Urothelium cell line (cell line): Measurements from ENCODE around the gene SRSF2.
"Not testable (repeated sequence)": the region's sequence is repeated elsewhere in the genome, so short reads cannot be mapped to it uniquely, and the experiment has no call there.

Source experiments
- DNase-seq: peaks from one replicate; pipeline ENCODE4 v3.0.0; 2011; ENCODE audit warnings: low spot score, mixed read lengths
- FAIRE-seq: peaks from 2 replicates; lab custom pipeline; 2011; peaks lifted over from hg19 to GRCh38; lab: Jason Lieb, UNC

SRSF2 gene

DNA sequence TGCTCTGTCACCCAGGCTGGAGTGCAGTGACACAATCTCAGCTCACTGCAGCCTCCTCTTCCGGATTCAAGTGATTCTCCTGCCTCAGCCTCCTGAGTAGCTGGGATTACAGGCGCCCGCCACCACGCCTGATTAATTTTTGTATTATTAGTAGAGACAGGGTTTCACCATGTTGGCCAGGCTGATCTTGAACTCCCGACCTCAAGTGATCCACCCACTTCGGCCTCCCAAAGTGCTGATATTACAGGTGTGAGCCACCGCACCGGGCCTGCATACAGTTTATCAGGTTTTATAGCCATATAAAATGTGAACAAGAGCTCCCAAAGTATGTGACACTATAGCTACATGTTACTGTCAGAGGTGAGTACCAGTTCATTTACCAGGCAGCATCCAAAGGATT, 14.2 kb downstream of the SRSF2 start:
- not testable (repeated sequence) for DNase-seq, FAIRE-seq

DNA sequence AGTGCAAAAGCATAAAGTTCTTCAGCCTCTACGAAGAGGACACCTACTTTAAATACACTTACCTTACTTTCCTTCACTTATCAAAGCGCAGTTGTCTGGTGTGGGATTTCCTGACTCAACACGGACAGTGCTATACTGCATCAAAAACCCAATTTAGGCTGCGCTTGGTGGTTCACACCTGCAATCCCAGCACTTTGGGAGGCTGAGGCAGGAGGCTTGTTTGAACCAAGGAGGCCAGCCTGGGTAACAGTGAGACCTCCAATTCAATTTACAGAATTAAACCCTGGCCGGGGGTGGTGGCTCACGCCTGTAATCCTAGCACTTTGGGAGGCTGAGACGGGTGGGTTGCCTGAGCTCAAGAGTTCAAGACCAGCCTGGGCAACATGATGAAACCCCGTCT, 14.9 kb downstream of the SRSF2 start:
- DNase-seq: no peak
- no peak for FAIRE-seq

DNA sequence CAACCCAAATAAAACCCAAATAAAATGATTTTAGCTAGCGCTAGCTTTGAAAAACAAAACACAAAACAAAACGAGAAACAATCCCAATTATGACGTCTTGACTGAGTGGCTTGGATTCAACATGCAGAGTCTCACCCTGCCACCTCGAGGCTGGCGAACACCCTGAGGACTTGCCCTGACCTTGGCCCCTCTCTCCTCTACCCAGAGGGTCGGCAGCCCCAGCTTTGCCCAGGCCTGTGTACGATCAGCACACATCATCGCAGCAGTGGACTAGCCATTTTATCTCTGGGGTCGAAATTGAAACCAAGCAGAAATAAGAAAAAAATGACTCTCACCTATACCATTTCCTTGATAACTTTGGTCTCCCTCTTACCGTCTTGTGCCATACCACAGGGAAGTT, 15.7 kb downstream of the SRSF2 start:
- FAIRE-seq: no peak
- DNase-seq: no peak

DNA sequence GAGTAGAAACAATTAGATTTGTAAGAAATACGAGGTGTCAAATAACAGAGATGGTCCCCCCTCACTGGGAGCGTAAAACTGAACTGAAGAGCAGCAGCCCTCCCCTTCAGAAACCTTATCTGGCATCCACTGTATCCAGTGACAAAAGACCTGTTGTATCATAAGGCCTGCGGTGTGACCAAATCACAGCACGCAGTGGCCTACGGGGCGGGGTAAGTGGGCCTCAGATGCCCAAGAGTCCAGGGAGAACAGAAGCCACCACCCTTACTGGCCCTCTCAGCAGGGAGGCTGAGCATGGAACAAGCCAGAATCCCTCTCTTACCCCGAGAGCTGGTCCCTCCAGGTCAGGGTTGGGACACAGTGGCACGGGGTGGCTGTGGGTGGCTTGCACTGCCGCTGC, 16.2 kb downstream of the SRSF2 start:
- DNase-seq: no peak
- FAIRE-seq: no peak

DNA sequence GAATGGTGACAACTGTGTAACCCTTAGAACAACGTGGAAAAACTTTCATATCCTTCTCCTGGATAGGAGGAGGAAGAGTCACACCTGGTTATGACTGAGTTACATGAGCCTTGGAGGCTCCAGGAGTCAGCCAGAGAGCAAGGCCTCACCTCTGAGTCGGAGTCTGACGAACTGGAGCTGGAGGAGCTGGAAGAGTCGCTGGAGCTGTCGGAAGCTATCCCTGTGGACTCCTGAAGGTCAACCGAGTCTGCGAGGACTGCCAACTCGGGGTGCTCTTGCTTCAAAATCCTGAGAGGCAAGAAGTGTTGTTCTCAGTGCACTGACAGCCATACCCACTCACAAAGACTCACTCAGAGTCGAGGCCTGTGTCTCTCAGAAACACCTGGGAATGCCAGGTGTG, 16.9 kb downstream of the SRSF2 start:
- DNase-seq (no peak), FAIRE-seq (no peak)

DNA sequence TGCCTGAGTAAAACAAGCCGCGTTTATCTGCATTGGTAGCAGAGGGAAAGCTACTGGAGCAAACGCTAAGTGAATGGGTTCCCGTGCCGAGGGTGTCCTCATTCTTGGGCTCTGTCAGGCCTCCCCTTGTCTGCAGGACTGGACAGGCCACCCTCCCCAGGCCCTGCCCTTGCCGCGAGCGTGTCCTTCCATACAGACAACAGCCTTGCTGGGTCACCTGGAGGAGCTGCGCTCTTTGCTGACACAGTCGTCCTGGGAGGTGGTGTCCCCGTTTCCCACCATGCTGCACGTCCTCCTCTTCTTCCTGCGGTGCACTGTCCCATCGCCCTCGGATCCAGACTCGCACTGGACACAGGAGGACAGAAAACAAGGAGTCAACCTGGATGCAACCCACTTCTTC, 18.6 kb downstream of the SRSF2 start:
- FAIRE-seq (no peak), DNase-seq (no peak)

DNA sequence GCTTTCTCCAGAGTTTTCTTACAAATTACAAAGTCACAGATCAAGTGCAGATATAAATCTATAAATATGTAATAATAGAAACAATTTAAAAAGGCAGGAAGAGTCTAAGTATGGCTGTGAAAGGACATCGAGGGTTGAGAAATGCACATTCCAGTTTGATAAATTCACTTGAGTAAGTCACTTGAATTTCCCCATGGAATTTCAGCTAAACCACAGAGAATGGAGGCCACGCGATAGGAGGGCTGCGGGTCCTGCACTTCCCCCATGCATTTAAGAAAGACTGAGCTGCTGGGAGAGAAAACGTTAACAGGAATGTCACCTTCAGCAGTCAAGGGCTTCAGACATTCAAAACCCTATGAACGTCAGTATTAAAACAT, 20.3 kb downstream of the SRSF2 start:
- DNase-seq (no peak), FAIRE-seq (no peak)

DNA sequence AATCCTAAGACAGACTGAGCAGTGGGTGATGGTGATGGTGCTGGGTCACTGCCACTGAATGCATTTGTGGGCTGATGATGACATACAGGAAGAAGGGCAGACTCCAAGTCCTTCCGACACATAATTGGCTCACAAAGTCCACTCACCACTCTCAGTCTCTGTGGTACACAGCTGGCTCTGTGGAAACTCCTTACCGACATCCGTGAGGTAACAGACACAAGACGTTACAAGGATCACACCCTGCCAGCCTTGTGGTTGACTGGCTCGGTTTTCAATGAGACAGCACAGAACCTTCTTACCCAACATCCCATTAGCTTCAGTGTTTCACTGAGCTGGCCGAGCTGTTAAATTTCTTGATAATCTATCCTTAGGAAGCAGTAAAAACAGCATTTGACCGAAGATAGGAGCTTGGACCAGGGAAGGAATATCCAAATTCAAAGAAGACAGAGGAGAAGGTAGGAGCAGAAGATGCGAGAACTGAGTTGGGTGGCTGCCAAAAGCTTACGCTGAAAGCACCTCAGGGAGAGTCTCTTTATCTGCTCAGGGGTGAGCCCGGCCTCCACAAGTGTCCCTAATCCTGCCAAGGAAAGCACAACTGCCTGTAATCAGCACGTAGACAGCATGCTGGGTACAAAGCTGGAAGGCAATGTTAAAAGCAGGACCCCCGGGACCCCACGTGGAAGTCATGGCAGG, 20.8 kb downstream of the SRSF2 start:
- no peak for FAIRE-seq
- DNase-seq: no peak

DNA sequence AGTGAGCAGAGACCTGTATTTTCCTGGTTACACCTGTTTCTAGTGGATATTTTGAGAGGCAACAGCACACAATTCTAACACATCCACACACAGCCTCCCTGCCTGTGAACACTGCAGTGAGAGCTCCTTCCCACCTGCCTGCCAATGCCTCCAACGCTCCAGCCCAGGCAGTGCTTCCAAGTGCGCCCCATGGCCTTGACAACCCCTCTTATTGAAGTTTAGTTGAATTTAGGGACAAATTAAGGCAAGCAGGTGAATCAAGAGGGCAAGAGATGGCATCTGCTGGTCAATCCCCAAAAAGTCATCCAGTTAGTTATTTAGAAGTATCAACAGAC, 21.7 kb downstream of the SRSF2 start:
- DNase-seq (no peak), FAIRE-seq (no peak)

DNA sequence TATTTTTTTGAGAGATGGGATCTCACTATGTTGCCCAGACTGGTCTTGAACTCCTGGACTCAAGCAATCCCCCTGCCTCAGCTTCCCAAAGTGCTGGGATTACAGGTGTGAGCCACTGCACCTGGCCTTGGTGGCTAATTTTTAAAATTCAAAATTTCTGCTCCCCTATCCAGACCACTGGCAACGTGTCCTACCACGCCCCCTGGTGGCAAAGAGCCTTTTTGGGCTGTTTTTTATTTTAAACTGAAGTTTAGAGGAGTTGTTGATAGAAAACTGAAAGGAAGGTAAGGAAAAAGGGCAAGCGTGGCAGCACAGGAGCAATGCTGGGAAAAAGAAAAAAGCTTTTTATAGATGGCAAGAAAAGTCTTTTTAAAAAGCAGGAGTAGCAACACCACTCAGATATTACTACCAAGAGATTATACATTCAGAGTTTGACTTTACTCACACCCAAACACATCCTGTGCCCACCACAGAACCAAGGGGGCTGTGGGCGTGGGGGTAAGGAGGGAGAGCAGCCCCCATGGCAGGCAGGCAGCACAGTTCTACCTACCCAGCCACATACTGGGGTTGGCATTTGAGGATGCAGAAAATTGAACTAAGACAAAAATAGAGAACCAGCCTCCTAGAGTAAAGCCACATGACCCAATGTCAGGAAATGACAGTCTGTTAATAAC, 22.2 kb downstream of the SRSF2 start:
- DNase-seq (peak; percentile 65), FAIRE-seq (no peak)

DNA sequence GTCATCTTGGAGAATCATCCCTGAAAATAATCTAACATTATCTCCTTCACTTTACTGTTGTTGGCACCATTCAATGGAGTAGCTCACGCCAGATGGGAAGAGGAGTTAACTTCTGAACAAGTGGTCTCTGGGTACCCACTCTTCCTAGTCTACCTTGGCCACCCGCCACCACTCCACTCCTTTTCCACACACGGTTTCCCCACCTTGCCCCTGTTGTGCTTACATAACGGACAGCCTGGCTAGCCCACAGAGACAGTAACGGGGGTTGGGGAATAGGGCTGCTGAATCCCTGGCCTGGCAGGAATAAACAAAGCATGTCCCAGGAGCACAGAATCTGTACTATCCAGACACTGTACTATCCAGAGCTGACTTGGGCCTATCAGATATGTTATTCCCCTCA, 22.8 kb downstream of the SRSF2 start:
- DNase-seq (no peak), FAIRE-seq (no peak)

DNA sequence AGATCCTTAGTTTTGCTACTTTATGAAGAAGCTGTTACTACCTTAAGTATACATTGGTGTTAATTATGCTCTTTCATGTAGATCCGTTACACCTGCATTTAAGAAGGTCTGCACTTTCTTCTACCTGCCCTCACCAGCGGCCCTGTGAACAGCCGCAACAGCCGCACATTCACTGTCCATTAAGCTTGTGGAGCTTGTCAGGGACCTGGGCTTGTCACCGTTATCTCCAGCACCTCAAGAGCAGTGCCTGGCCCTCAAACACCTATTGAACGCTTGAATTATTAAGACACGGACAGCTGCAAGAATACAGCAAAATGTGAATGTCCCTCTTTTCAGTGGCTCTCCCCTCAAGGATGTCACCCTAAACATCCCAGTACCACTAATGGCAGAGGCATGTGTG, 23.4 kb downstream of the SRSF2 start:
- FAIRE-seq (no peak), DNase-seq (no peak)

DNA sequence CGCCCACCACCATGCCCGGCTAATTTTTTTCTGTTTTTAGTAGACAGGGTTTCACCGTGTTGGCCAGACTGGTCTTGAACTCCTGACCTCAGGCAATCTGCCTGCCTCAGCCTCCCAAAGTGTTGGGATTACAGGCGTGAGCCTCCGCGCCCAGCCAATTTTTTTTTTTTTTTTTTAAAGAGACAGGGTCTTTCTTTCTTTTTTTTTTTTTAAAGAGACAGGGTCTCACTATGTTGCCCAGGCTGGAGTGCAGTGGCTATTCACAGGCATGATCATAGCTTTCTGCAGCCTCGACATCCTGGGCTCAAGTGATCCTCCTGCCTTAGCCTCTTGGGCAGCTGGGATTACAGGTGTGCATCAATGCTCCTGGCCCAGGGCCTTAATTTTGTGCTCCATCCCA, 24.8 kb downstream of the SRSF2 start:
- not testable (repeated sequence) for FAIRE-seq, DNase-seq

DNA sequence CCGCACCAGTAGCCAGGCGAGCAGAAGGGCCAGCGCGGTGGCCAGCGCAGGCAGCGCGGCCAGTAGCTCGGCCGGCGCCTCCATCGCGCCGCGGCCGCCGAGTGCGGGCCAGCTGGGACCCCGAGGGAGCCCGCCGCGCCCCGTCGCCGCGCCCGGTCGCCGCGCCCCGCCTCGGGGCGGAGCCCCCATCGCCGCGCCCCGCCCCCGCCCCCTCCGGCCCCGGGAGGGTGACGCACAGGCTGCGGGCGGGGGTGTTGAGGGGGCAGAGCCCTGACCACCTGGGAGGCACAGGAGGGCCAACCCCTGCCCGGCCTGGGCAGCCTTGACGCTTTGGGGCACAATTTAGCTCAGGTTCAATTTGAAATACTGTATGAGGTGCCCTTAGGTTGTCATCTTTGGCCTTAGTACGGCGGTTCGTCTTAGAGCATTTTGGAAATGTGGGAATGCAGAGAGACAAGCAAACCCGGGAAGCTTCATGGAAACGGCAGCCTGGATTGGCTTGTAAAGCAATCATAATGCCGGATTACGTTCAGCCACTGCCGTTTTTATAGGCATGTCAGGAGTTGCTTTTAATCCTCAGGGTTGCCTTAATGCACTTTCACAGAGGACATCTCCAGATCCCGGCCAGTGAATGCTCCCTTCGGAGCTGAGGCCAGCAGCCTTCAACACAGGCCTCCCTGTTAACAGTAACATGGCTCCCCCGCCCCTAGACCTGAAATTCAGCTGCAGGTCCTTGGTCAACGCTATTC, 26.1 kb downstream of the SRSF2 start, which contains the start of gene MXRA7:
TSS of gene MXRA7 (minus strand) at position 103 of the 749 bp plus-strand sequence. CDS start at position 84, 19 bp downstream.
- FAIRE-seq (peak; percentile 85), DNase-seq (peak; percentile 93)

DNA sequence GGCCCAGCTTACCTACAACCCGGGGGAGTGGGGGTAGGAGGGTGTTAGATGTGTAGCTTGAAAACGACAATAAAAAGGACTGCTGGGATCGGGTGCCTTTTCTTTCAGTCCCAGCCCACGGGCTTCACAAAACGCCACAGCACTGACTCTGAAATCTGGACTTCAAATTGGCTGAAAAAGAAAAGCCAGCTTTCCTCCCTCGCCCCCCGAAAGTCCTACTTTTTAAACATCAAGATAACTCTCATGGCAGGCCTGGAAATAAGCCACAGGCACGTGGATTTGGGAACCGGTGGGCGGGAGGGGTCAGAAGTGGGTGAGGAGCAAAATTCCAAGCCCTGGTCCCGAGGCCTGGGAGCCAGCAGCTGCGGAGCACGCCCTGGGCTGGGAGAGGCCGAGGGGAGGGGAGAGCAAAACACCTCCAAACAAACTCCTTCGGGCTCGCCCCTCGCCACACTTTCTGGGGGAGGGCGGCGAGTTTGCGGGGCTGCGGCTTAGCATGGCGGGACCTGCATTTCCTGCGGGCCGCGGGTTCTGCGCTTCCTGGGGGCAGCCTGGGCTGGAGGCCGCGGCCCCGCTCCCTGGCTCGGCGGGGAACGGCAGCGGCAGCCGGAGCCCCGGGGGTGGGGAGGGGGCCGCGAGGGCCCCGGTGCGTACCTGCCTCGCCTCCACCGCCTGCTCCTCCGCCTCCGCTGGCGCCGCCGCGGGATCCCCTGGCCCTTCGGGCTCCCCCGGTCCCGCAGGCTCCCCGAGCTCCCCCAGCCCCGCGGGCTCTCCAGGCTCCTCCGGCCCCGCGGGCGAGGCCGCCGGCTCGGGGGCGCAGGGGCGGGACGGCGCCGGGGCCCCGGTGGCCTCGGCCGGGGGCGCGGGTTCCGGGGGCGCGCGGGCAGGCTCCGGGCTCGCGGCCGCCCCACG, 26.9 kb downstream of the SRSF2 start:
- not testable (repeated sequence) for FAIRE-seq
- DNase-seq: peak; percentile 40

DNA sequence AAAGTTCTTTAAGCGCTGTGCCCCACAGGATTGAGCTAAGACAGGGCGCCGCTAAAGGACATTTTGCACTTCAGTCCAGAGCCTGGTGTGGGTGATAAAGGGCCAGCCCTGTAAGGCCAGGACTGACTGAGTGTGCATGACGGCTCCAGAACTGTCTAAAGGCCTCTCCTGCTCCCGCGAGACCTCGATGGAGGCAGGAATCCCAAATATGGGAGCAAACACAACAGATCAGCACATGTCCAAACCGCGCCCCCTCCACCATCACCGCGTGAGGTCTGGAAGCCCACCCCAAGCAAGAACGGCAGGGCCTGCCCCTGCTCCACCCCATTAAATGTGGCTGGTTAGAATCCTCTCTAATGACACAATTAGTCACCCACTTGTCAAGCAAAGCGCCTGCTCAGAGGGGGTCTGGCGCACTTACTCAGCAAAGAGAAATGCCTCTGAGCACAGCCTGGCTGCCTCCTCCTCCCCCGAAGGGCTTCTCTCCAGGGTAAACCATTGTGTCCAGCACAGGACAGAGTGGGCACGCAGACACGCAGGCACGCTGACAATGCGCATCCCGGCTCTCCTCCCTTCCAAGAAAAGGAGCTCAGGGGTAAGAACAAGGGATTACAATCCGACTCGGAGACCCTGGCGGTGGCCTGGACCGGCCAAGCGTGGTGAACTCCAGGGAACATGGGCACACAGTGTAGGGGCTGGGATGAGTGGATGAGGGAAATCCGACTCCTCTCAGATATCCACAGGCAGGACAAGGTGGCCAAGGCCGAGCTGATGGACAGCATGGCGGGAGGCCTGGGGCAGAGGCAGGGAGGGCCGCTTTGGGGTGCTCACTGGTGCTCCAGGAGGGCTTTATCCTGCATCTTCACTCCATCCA, 27.8 kb downstream of the SRSF2 start:
- DNase-seq: peak; percentile 92
- peak; percentile 42 for FAIRE-seq

DNA sequence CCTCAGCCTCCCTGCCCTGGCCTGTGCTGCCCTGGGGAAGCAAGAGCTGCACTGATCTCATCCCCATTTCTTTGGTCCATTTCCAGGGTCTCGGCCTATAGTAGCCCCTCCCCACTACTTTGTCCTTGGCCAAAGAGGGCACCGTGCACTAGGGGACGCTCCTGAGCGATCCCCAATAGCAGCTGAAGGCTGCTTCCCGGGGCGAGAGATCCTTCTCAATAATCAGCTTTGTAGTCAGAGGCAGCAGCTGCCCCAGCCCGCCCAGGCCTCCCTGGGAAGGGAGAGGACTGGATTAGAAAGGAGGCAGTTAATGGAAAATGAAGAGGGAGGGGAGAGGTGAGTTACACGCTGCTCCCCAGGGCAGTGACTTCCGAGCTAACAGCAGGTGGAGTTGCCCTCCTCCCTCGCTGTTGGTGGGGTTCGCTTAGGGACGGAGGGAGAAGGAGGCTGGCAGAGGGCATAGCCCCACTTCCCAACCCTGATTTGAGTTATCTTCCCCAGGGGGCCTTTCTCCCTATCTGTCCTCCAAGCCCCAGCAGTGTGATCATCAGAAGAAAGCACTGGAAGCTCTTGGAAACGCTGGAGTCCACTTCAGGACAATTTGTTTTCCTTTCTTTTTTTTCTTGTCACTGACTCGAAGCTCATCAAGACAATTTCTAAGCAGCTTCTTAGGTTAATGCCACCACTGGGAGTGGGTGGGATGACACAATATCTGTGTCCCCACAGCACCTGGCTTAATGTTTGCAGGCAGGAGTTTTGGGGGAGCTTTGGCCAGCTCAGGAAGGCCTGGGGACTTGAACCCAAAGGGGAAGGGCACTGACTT, 28.9 kb downstream of the SRSF2 start:
- no peak for FAIRE-seq
- DNase-seq: no peak

DNA sequence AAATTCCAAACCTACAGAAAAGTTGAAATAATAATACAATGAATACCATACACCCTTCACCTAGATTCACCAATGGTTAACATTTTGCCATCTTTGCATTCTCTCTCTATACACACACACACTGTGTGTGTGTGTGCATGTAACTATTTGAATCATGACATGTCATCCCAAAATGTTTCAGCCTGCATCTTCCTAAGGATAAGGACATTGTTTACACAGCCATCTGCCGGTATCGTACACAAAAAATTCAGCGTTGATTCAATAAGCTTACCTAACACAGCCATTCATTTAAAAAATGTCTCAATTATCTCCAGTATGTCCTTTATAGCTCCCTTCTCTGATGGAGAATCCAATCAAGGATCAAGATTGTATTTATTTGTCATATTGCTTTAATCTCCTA, 30.3 kb downstream of the SRSF2 start:
- FAIRE-seq: peak; percentile 40
- DNase-seq: no peak

DNA sequence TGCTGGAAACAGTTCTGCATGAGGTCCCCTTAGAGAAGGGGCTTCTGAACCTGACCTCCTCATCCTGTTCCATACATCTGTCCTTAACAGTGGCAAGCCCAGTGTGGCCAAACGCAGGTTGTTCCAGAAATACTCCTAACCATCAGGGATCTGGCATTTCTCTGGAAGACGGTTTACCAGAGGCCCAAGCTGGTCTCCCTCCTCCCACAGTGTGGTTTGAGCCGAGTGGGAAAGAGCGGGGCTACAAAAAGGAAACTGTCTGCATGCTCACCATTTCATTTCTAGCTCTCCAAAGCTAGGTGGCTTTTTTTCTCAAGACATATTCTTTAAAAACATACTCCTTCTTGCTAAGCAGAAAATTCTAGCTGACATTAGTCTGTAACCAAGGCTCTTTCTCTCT, 32.3 kb downstream of the SRSF2 start:
- no peak for FAIRE-seq

More for the DNA sequence above, 32.3 kb downstream of the SRSF2 start:
- DNase-seq: no peak
